MM.1S (cell line): ENCODE data around the gene FGF14.

Source experiments
- DNase-seq: peaks from one replicate; pipeline ENCODE4 v3.0.0-alpha.2; 2015
- H2AFZ ChIP-seq: fragments of 300-600 bp; sonication (generic); 2 replicates; pipeline ENCODE4 v1.6.0; 2016; ENCODE audit warnings: antibody characterized with exemption, low read length
- H3F3A ChIP-seq: fragments of 300-600 bp; sonication (generic); 2 replicates; pipeline ENCODE4 v1.6.1; 2016; ENCODE audit warnings: mild to moderate bottlenecking, antibody characterized with exemption, low read length, moderate library complexity, mixed read lengths; ENCODE audit not compliant: insufficient read depth
- H3K27ac ChIP-seq: fragments of 300-600 bp; sonication (generic); 2 replicates; pipeline ENCODE4 v1.5.1; 2016; ENCODE audit warnings: mild to moderate bottlenecking, low read length
- H3K27me3 ChIP-seq: fragments of 300-600 bp; sonication (generic); replicated peaks from 2 replicates; pipeline ENCODE4 v1.6.0; 2016; ENCODE audit warnings: low read length; ENCODE audit not compliant: insufficient read depth
- H3K36me3 ChIP-seq: fragments of 300-600 bp; sonication (generic); replicated peaks from 2 replicates; pipeline ENCODE4 v1.6.1; 2016; ENCODE audit warnings: mild to moderate bottlenecking, low read length, mixed read lengths; ENCODE audit not compliant: insufficient read depth
- H3K4me1 ChIP-seq: fragments of 300-600 bp; sonication (generic); 2 replicates; pipeline ENCODE4 v1.6.1; 2016; ENCODE audit warnings: low read length, mixed read lengths
- H3K4me2 ChIP-seq: fragments of 300-600 bp; sonication (generic); 2 replicates; pipeline ENCODE4 v1.6.0; 2016; ENCODE audit warnings: low read depth, low read length
- H3K4me3 ChIP-seq: fragments of 300-600 bp; sonication (generic); 2 replicates; pipeline ENCODE4 v1.5.1; 2016; ENCODE audit warnings: low read length, mixed read lengths
- H3K79me2 ChIP-seq: fragments of 300-600 bp; sonication (generic); 2 replicates; pipeline ENCODE4 v1.6.1; 2016; ENCODE audit warnings: mixed run types, low read length, mixed read lengths
- H3K9ac ChIP-seq: fragments of 300-600 bp; sonication (generic); 2 replicates; pipeline ENCODE4 v1.6.1; 2016; ENCODE audit warnings: low read length, mixed read lengths
- H3K9me2 ChIP-seq: fragments of 300-600 bp; sonication (generic); replicated peaks from 2 replicates; pipeline ENCODE4 v1.6.1; 2016; ENCODE audit warnings: mild to moderate bottlenecking, low read length, mixed read lengths; ENCODE audit not compliant: insufficient read depth
- H3K9me3 ChIP-seq: fragments of 300-600 bp; sonication (generic); replicated peaks from 2 replicates; pipeline ENCODE4 v1.6.1; 2016; ENCODE audit warnings: mild to moderate bottlenecking, low read length, mixed read lengths; ENCODE audit not compliant: insufficient read depth
- H4K20me1 ChIP-seq: fragments of 300-600 bp; sonication (generic); 2 replicates; pipeline ENCODE4 v1.6.1; 2016; ENCODE audit warnings: mild to moderate bottlenecking, low read length, moderate library complexity, mixed read lengths; ENCODE audit not compliant: insufficient read depth
- EZH2 ChIP-seq: fragments of 300-600 bp; sonication (generic); optimal IDR thresholded peaks from 2 replicates; pipeline ENCODE3; 2017; ENCODE audit warnings: low read depth, mild to moderate bottlenecking, antibody characterized with exemption, low read length, mixed read lengths
- EZH2phosphoT487 ChIP-seq: fragments of 300-600 bp; sonication (generic); IDR thresholded peaks from 2 replicates; pipeline ENCODE4 v1.6.1; 2018; ENCODE audit warnings: antibody characterized with exemption, low read length
- TF ChIP-seq, protein P1 (sequence below): fragments of 300-600 bp; sonication (generic); IDR thresholded peaks from 2 replicates; pipeline ENCODE4 v1.5.1; 2016; ENCODE audit warnings: antibody characterized with exemption, low read length, mixed read lengths

FGF14 gene

GRCh38 chr13:101978552-101979315 is 423.1 kb downstream of the FGF14 start:
- H3K4me2 ChIP-seq, result no peak overlapping the region
- H4K20me1 ChIP-seq, result no peaks in the 10 kb centered on the region
- no peaks in the 10 kb centered on the region for H3K27me3 ChIP-seq
- H3K27ac ChIP-seq, result no peak overlapping the region
- no peaks in the 10 kb centered on the region for H3K9me3 ChIP-seq
- no peak for TF ChIP-seq EZH2phosphoT487
- TF ChIP-seq, protein P1, sequence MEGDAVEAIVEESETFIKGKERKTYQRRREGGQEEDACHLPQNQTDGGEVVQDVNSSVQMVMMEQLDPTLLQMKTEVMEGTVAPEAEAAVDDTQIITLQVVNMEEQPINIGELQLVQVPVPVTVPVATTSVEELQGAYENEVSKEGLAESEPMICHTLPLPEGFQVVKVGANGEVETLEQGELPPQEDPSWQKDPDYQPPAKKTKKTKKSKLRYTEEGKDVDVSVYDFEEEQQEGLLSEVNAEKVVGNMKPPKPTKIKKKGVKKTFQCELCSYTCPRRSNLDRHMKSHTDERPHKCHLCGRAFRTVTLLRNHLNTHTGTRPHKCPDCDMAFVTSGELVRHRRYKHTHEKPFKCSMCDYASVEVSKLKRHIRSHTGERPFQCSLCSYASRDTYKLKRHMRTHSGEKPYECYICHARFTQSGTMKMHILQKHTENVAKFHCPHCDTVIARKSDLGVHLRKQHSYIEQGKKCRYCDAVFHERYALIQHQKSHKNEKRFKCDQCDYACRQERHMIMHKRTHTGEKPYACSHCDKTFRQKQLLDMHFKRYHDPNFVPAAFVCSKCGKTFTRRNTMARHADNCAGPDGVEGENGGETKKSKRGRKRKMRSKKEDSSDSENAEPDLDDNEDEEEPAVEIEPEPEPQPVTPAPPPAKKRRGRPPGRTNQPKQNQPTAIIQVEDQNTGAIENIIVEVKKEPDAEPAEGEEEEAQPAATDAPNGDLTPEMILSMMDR, result no peak
- no peak for TF ChIP-seq EZH2
- no peak overlapping the region for H3K9ac ChIP-seq
- H3K79me2 ChIP-seq, result no peaks in the 10 kb centered on the region
- H3K4me1 ChIP-seq, result no peaks in the 10 kb centered on the region
- no peak overlapping the region for H2AFZ ChIP-seq
- H3K4me3 ChIP-seq, result no peak overlapping the region
- DNase-seq, result no peak
- H3K9me2 ChIP-seq, result no peaks in the 10 kb centered on the region
- no peaks in the 10 kb centered on the region for H3K36me3 ChIP-seq
- no peaks in the 10 kb centered on the region for H3F3A ChIP-seq

GRCh38 chr13:101977475-101977874 is 424.4 kb downstream of the FGF14 start:
- Histone ChIP-seq H3K4me1 (no peaks in the 10 kb centered on the region), H3K36me3 (no peaks in the 10 kb centered on the region), H3K4me2 (no peak overlapping the region), H3K27ac (no peak overlapping the region), H3F3A (no peaks in the 10 kb centered on the region), H3K9me2 (no peaks in the 10 kb centered on the region), H3K4me3 (no peak overlapping the region), H4K20me1 (no peaks in the 10 kb centered on the region), H3K79me2 (no peaks in the 10 kb centered on the region), H3K9ac (no peak overlapping the region), H3K27me3 (no peaks in the 10 kb centered on the region), H3K9me3 (no peaks in the 10 kb centered on the region), H2AFZ (no peak overlapping the region)
- DNase-seq, result no peak
- TF ChIP-seq EZH2, result no peak
- TF ChIP-seq EZH2phosphoT487, result no peak
- TF ChIP-seq, protein P1, result no peak

- no peaks in the 10 kb centered on the region for H3F3A ChIP-seq
- no peaks in the 10 kb centered on the region for H3K27me3 ChIP-seq
- no peaks in the 10 kb centered on the region for H3K9me2 ChIP-seq
- no peak overlapping the region for H3K4me2 ChIP-seq
- TF ChIP-seq EZH2 (no peak), EZH2phosphoT487 (no peak)
- TF ChIP-seq, protein P1, result no peak
- H3K36me3 ChIP-seq, result no peaks in the 10 kb centered on the region
- H3K27ac ChIP-seq, result no peak overlapping the region
- no peak overlapping the region for H3K9ac ChIP-seq
- H3K79me2 ChIP-seq, result no peaks in the 10 kb centered on the region
- no peaks in the 10 kb centered on the region for H3K9me3 ChIP-seq
- no peak overlapping the region for H2AFZ ChIP-seq
- H4K20me1 ChIP-seq, result no peaks in the 10 kb centered on the region
- H3K4me1 ChIP-seq, result no peaks in the 10 kb centered on the region
- DNase-seq, result no peak
- no peak overlapping the region for H3K4me3 ChIP-seq
Observed at GRCh38 chr13:101972191-101972590, 429.7 kb downstream of the FGF14 start.
